ENCODE measurements around the gene MSI2.

MSI2 gene

GRCh38 chr17:57444682-57445450 lies 188.5 kb downstream of the MSI2 start:
- Mint-ChIP-seq H3K27ac (peak overlapping the region; percentile 96), H3K4me3 (no peak overlapping the region), H3K9me3 (no peaks in the 10 kb centered on the region), H3K36me3 (no peaks in the 10 kb centered on the region), H3K27me3 (no peaks in the 10 kb centered on the region), H3K4me1 (peaks cover 73% of the 10 kb centered on the region)
- ATAC-seq = no peak

- Mint-ChIP-seq H3K36me3 (peaks cover 4% of the 10 kb centered on the region), H3K4me3 (no peak overlapping the region), H3K4me1 (peaks cover 65% of the 10 kb centered on the region)
These were observed 189.6 kb downstream of the MSI2 start for GRCh38 chr17:57445772-57446472.

GRCh38 chr17:57447357-57447989 lies 191.2 kb downstream of the MSI2 start:
- no peak for ATAC-seq
- no peak overlapping the region for H3K27ac Mint-ChIP-seq
- no peaks in the 10 kb centered on the region for H3K9me3 Mint-ChIP-seq
- H3K36me3 Mint-ChIP-seq = peaks cover 15% of the 10 kb centered on the region
- peaks cover 54% of the 10 kb centered on the region for H3K4me1 Mint-ChIP-seq
- no peak overlapping the region for H3K4me3 Mint-ChIP-seq
- H3K27me3 Mint-ChIP-seq = no peaks in the 10 kb centered on the region

More at GRCh38 chr17:57445772-57446472, 189.6 kb downstream of the MSI2 start:
- no peak for ATAC-seq
- H3K27ac Mint-ChIP-seq = no peak overlapping the region
- H3K27me3 Mint-ChIP-seq = no peaks in the 10 kb centered on the region
- H3K9me3 Mint-ChIP-seq = no peaks in the 10 kb centered on the region

GRCh38 chr17:57447990-57448758 lies 191.9 kb downstream of the MSI2 start:
- no peak overlapping the region for H3K27ac Mint-ChIP-seq
- no peaks in the 10 kb centered on the region for H3K27me3 Mint-ChIP-seq
- H3K9me3 Mint-ChIP-seq = no peaks in the 10 kb centered on the region
- H3K36me3 Mint-ChIP-seq = peaks cover 15% of the 10 kb centered on the region
- no peak for ATAC-seq
- H3K4me1 Mint-ChIP-seq = peaks cover 47% of the 10 kb centered on the region
- H3K4me3 Mint-ChIP-seq = no peak overlapping the region

- Mint-ChIP-seq H3K36me3 (peaks cover 15% of the 10 kb centered on the region), H3K9me3 (no peaks in the 10 kb centered on the region), H3K4me1 (peaks cover 40% of the 10 kb centered on the region), H3K27me3 (no peaks in the 10 kb centered on the region), H3K4me3 (no peak overlapping the region), H3K27ac (no peak overlapping the region)
- no peak for ATAC-seq
These were observed 192.5 kb downstream of the MSI2 start for GRCh38 chr17:57448759-57449283.

- H3K4me1 Mint-ChIP-seq = peaks cover 47% of the 10 kb centered on the region
- peaks cover 25% of the 10 kb centered on the region for H3K36me3 Mint-ChIP-seq
- ATAC-seq = no peak
- no peaks in the 10 kb centered on the region for H3K27me3 Mint-ChIP-seq
- H3K27ac Mint-ChIP-seq = no peak overlapping the region
- H3K4me3 Mint-ChIP-seq = no peak overlapping the region
- H3K9me3 Mint-ChIP-seq = no peaks in the 10 kb centered on the region
These were observed 194.9 kb downstream of the MSI2 start for GRCh38 chr17:57451191-57451590.

GRCh38 chr17:57451643-57452042 lies 195.3 kb downstream of the MSI2 start:
- H3K27ac Mint-ChIP-seq = no peak overlapping the region
- ATAC-seq = no peak
- peaks cover 42% of the 10 kb centered on the region for H3K4me1 Mint-ChIP-seq
- no peaks in the 10 kb centered on the region for H3K9me3 Mint-ChIP-seq
- H3K4me3 Mint-ChIP-seq = no peak overlapping the region
- H3K27me3 Mint-ChIP-seq = no peaks in the 10 kb centered on the region
- peaks cover 29% of the 10 kb centered on the region for H3K36me3 Mint-ChIP-seq

GRCh38 chr17:57453841-57454425 lies 197.6 kb downstream of the MSI2 start:
- Mint-ChIP-seq H3K27me3 (no peaks in the 10 kb centered on the region), H3K36me3 (peaks cover 33% of the 10 kb centered on the region), H3K4me3 (no peak overlapping the region), H3K27ac (no peak overlapping the region), H3K9me3 (no peaks in the 10 kb centered on the region), H3K4me1 (peaks cover 38% of the 10 kb centered on the region)
- no peak for ATAC-seq

GRCh38 chr17:57454729-57455062 lies 198.4 kb downstream of the MSI2 start:
- Mint-ChIP-seq H3K36me3 (peaks cover 33% of the 10 kb centered on the region), H3K4me1 (peaks cover 45% of the 10 kb centered on the region), H3K27ac (peak overlapping the region; percentile 85), H3K4me3 (no peak overlapping the region), H3K9me3 (no peaks in the 10 kb centered on the region), H3K27me3 (no peaks in the 10 kb centered on the region)
- no peak for ATAC-seq

GRCh38 chr17:57455063-57455914 lies 199.0 kb downstream of the MSI2 start:
- peak overlapping the region; percentile 85 for H3K27ac Mint-ChIP-seq
- H3K27me3 Mint-ChIP-seq = no peaks in the 10 kb centered on the region
- peak; percentile 81 for ATAC-seq

GRCh38 chr17:57456622-57457021 lies 200.3 kb downstream of the MSI2 start:
- Mint-ChIP-seq H3K27me3 (no peaks in the 10 kb centered on the region), H3K4me1 (peaks cover 57% of the 10 kb centered on the region), H3K4me3 (no peak overlapping the region), H3K9me3 (no peaks in the 10 kb centered on the region), H3K27ac (no peak overlapping the region), H3K36me3 (peaks cover 25% of the 10 kb centered on the region)
- ATAC-seq = no peak

More at GRCh38 chr17:57455063-57455914, 199.0 kb downstream of the MSI2 start:
- Mint-ChIP-seq H3K4me3 (no peak overlapping the region), H3K36me3 (peaks cover 33% of the 10 kb centered on the region), H3K9me3 (no peaks in the 10 kb centered on the region), H3K4me1 (peaks cover 46% of the 10 kb centered on the region)

- H3K27me3 Mint-ChIP-seq = no peaks in the 10 kb centered on the region
- peaks cover 26% of the 10 kb centered on the region for H3K36me3 Mint-ChIP-seq
- no peak overlapping the region for H3K27ac Mint-ChIP-seq
- no peak overlapping the region for H3K4me3 Mint-ChIP-seq
- no peaks in the 10 kb centered on the region for H3K9me3 Mint-ChIP-seq
- H3K4me1 Mint-ChIP-seq = peaks cover 61% of the 10 kb centered on the region
- ATAC-seq = no peak
These were observed 200.9 kb downstream of the MSI2 start for GRCh38 chr17:57457188-57457587.

GRCh38 chr17:57458718-57459285 lies 202.5 kb downstream of the MSI2 start:
- peak overlapping the region; percentile 90 for H3K27ac Mint-ChIP-seq
- no peaks in the 10 kb centered on the region for H3K27me3 Mint-ChIP-seq

More at GRCh38 chr17:57458718-57459285, 202.5 kb downstream of the MSI2 start:
- H3K9me3 Mint-ChIP-seq = peaks cover under 1% of the 10 kb centered on the region
- H3K36me3 Mint-ChIP-seq = peaks cover 31% of the 10 kb centered on the region
- no peak overlapping the region for H3K4me3 Mint-ChIP-seq
- peaks cover 77% of the 10 kb centered on the region for H3K4me1 Mint-ChIP-seq
- ATAC-seq = no peak

Measured in stimulated activated memory B cell treated with anti-CD40 and anti-IgM and Interleukin-4, amounts not matched to agents 10 μg/mL and 1 μg/mL and 100 μg/mL, for 72 hours (primary cell).